BJ (cell line): Measurements from ENCODE around the gene MTCH1. TPM values are rescaled to one million over a fixed set of nuclear protein-coding genes. Genes with fewer than 3 reads are reported as not detected.
"Not testable (repeated sequence)": the region's sequence is repeated elsewhere in the genome, so short reads cannot be mapped to it uniquely, and the experiment has no call there.

Experiments
- CTCF ChIA-PET: fragments of 350-600 bp; formaldehyde crosslinking; extraction: SDS; loops from one replicate; lab custom pipeline; 2021; ENCODE audit warnings: antibody characterized with exemption, inconsistent platforms; lab: Yijun Ruan, JAX
- POLR2A ChIA-PET: fragments of 300-600 bp; sonication (Branson Sonifier 250); formaldehyde crosslinking; extraction: SDS; loops from one replicate; lab custom pipeline; 2021; ENCODE audit warnings: antibody characterized with exemption; lab: Charles Lee
- DNase-seq: peaks from one replicate; pipeline ENCODE4 v3.0.0-alpha.2; 2011; ENCODE audit warnings: low read depth
- H3K27me3 ChIP-seq: 2 replicates; pipeline ENCODE4 v1.6.0; 2011; ENCODE audit warnings: low read length; ENCODE audit not compliant: control insufficient read depth, insufficient read depth
- H3K36me3 ChIP-seq: 2 replicates; pipeline ENCODE4 v1.5.1; 2011; ENCODE audit warnings: low read length; ENCODE audit not compliant: control insufficient read depth, insufficient read depth
- H3K4me3 ChIP-seq: 2 replicates; pipeline ENCODE4 v1.5.1; 2011; ENCODE audit warnings: low read depth, mild to moderate bottlenecking, control low read depth, low read length
- polyA plus RNA-seq: library from polyadenylated mRNA; depleted of rRNA; stranded (reverse); fragments of >200 nt; gene quantifications from 2 replicates; pipeline ENCODE4 v1.2.3, GENCODE V29; 2011
- TF ChIP-seq, protein P1 (sequence below): IDR thresholded peaks from 2 replicates; pipeline ENCODE4 v1.5.1; 2011; ENCODE audit warnings: low read depth, mild to moderate bottlenecking, control low read depth, inconsistent platforms, low read length, moderate library complexity; ENCODE audit not compliant: insufficient read depth

MTCH1 gene
- polyA plus RNA-seq, 1 experiment: 207 TPM

DNA sequence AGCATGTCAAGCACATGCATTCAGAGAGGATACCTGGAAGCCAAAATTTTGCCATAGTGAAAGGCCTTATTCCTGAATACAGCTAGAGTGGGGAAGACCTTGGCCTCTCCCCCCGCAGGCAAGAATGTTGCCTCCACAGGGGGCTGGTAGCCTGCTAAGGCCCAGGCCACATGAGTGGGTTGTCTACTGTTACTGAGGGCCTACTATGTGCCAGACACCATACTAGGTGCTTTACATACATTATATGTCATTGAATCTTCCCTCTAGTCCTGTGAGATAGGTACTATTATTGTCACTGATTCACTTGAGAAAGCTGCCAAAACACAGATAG, 32.1 kb downstream of the MTCH1 start:
- Histone ChIP-seq H3K36me3 (no peaks in the 10 kb centered on the region), H3K4me3 (no peak overlapping the region), H3K27me3 (no peaks in the 10 kb centered on the region)
- ChIA-PET POLR2A (interaction anchor here (0.6 kb wide), 1 partner anchor 22 kb away, joined by 11 read pairs; no protein-coding TSS in a partner anchor), CTCF (no interaction called here)
- no peak for DNase-seq
- TF ChIP-seq, protein P1, sequence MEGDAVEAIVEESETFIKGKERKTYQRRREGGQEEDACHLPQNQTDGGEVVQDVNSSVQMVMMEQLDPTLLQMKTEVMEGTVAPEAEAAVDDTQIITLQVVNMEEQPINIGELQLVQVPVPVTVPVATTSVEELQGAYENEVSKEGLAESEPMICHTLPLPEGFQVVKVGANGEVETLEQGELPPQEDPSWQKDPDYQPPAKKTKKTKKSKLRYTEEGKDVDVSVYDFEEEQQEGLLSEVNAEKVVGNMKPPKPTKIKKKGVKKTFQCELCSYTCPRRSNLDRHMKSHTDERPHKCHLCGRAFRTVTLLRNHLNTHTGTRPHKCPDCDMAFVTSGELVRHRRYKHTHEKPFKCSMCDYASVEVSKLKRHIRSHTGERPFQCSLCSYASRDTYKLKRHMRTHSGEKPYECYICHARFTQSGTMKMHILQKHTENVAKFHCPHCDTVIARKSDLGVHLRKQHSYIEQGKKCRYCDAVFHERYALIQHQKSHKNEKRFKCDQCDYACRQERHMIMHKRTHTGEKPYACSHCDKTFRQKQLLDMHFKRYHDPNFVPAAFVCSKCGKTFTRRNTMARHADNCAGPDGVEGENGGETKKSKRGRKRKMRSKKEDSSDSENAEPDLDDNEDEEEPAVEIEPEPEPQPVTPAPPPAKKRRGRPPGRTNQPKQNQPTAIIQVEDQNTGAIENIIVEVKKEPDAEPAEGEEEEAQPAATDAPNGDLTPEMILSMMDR: no peak

DNA sequence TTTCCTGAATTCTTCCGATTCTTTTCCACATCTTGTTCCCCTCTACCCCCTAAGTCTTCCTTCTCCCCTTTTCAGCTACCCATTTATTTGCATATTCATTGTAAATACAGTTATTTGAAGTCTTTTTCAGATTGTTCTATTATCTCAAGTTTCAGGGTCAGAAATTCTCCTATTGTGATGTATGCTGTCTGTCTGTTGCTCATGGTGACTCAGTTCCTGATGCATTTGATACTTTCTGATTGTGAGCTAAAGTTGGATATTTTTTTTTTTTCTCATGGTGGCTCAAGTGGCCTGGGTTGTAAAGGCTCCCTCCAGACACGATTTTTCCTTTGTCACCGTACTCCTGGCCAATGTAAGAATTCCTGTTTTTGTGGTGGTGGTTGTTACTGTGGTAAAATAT, 36.4 kb downstream of the MTCH1 start:
- DNase-seq: no peak
- TF ChIP-seq, protein P1: no peak
- Histone ChIP-seq H3K4me3 (no peak overlapping the region), H3K27me3 (no peaks in the 10 kb centered on the region; the same call in 1 of the 2 replicates), H3K36me3 (no peaks in the 10 kb centered on the region)
- ChIA-PET CTCF (interaction anchor here (0.6 kb wide), 1 partner anchor 53 kb away, joined by 4 read pairs; no protein-coding TSS in a partner anchor), POLR2A (no interaction called here)

DNA sequence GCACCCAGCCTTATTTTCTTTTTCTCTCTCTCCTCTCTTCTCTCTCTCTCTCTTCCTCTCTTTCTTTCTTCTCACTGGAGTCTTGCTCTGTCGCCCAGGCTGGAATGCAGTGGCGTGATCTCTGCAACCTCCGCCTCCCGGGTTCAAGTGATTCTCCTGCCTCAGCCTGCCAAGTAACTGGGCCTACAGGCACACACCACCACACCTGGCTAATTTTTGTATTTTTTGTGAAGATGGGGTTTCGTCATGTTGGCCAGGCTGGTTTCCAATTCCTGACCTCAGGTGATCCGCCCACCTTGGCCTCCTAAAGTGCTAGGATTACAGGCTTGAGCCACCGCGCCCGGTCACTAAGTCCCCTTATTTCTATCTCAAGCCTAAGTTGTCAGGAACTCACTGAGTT, 36.9 kb downstream of the MTCH1 start:
- H3K4me3 ChIP-seq, POLR2A ChIA-PET, DNase-seq, CTCF ChIA-PET, H3K27me3 ChIP-seq, H3K36me3 ChIP-seq: not testable (repeated sequence)

DNA sequence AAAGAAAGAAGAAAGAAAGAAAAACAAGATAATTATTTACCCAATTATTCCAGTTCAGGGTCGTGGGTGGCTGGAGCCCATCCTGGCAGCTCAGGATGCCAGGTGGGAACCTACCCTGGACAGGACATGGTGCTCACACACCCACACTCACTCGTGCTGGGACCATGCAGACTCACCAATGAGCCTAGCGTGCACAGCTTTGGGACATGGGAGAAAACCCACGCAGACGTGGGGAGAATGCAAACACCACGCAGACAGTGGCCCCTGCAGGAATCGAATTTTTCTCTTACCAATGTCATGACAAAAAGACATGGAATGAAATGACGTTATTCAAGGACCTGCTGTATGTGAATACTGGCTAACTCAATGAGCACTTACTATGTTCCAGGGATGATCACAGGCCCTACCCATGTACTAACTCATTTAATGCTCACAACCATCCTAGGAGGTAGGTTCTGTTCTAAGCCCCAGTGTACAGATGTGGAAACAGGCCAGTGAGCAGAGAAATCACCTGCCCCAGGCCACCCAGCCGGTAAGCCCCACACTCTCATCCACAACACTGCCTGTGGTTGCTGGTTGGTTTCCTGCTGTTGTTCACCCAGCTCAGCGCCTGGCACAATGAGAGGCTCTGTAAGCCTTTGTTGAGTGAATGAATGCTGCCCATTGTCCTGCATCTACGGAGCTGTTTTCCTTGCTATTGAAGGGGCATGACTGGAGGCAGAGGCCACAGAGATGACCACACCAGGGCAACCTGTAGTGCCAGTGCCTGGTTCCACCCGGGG, 38.2 kb downstream of the MTCH1 start:
- TF ChIP-seq, protein P1: no peak
- no peak for DNase-seq
- H3K36me3 ChIP-seq: no peaks in the 10 kb centered on the region
- no peak overlapping the region for H3K4me3 ChIP-seq
- CTCF ChIA-PET: interaction anchor here (1.5 kb wide), 1 partner anchor 31 kb away, joined by 4 read pairs; no protein-coding TSS in a partner anchor
- H3K27me3 ChIP-seq: peaks cover 3% of the 10 kb centered on the region
- POLR2A ChIA-PET: no interaction called here

DNA sequence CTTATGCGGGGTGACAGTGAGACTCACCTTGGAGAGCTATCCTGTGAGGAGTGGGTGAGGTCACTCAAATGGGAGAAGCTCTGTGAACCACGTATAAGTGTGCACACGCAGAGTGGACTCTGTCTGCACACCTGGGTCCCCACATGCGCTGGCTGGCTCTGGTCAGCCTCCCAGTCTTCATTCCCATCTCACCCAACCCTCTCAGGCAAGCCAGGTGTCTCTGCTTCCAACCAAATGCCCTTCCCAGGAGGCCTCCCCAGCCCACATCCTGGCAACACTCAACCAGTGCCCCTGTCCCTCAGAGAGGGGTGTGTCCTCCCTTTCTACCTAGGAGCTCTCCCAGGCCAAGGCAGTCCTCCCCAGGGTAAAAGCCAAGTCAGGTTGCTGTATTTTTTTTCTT, 39.5 kb downstream of the MTCH1 start:
- H3K4me3 ChIP-seq: no peak overlapping the region
- peaks cover 3% of the 10 kb centered on the region for H3K27me3 ChIP-seq
- DNase-seq: no peak
- no peaks in the 10 kb centered on the region for H3K36me3 ChIP-seq
- ChIA-PET POLR2A (no interaction called here), CTCF (interaction anchor here (1.1 to 1.5 kb wide), 2 partner anchors 30 to 33 kb away, joined by 3 to 4 read pairs; no protein-coding TSS in a partner anchor)
- TF ChIP-seq, protein P1: no peak
